GM18873 (cell line): ENCODE results near the gene GUCY2D.

Experiments used
- ATAC-seq: cut with Tn5 transposase; IDR thresholded peaks from one replicate; pipeline ENCODE4 v1.9.1; 2021; ENCODE audit warnings: mild to moderate bottlenecking, moderate library complexity, moderate number of reproducible peaks; ENCODE audit not compliant: unreplicated experiment, low FRiP score

GUCY2D gene

DNA sequence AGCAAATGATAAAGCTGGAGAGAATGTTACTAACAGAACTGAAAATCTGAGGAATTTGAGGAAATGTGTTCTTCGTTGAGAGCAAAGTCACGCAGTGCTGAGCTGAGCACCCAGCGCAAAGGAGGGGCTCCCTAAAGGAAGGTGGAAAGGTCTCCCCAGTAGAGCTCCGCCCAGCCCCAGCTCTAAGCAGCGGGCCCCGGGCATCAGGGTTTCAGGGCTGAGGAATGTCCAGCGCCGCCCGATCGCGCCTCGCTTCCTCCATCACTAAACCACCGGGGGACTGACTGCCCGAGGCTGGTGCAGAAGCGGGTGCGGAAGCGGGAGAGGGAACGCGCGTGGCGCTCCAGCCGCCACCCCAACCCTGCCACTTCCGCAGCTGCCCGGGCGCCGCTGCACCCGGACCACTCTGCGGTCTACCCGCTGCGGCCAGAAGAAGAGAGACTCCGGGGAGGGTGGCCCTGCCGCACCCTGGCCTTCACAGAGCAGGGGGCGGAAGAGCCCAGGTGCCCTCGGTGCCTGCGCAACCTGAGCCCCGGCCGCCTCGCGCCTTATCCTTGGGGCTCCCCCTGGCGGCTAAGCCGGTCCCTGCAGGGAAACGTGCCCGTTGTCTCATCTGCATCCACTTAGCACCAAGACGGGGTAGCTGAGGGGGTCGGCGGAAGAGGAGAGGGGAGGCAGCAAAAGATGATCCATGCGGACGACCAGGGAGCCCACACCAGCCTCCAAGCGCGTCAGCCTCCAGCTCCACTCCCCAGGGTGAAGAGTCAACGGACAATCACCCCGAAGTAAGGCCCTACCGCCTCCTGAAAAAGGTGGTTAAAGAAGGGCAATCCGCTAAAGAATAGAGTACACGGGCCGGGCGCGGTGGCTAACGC lies 12.4 kb upstream of the GUCY2D start:
- ATAC-seq: peak; percentile 66

DNA sequence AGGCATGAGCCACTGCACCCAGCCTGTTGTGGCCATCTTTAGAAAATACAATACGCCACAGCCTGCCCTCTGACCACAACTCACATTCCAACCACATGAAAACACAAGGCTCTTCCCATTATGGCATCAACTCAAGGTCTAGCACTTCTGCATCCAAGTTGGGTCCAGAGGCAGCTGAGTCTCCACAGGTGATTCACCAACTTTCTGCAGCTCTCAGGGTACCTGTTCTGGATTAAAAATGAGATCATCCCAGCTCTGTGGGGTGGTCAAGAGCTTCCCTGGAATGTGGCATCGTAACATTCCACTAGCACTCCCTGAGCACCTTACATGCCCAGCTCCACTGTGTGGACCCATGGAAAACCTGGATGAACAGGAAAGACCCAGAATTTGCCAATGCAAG lies 9.9 kb upstream of the GUCY2D start:
- no peak for ATAC-seq

DNA sequence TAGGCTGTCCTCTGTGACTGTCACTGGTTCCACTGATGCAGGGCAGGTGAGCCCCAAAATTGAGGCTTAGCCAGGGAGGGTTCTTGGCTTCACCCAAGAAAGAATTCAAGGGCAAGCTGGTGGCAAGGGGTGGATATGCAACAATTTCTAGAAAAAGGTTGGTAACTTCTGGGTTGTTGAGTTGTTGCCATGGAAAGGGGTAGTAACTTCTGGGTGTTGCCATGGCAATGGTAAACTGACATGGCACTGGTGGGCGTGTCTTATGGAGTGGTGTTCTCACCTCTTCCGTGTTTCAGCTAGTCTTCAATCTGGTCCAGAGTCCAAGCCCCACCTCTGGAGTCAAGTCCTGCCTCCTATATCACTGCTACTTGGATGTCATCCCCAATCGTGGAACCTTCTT lies 9.5 kb upstream of the GUCY2D start:
- ATAC-seq: no peak

DNA sequence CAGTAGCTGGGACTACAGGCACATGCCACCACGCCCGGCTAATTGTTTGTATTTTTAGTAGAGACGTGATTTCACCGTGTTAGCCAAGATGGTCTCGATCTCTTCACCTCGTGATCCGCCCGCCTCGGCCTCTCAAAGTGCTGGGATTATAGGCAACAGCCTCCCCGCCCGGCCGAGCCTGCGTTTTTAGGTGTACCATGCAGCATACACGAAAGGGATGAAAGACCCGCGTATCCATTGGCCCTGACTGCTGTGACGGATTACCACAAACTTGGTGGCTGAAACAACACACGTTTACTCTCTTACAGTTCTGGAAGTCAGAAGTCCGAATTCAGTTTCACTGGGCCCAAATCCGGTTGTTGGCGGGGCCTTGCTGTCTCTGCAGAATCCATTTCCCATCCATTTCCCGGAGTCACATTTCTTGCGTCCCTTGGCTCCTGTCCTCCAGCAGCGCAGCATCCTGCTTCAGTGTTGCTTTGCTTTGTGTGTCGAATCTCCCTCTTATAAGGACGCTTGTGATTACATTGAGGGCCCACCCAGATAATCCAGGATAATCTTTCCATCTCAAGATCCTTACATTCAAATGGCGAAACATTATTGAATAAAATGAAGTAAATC lies 8.3 kb upstream of the GUCY2D start:
- ATAC-seq: no peak

DNA sequence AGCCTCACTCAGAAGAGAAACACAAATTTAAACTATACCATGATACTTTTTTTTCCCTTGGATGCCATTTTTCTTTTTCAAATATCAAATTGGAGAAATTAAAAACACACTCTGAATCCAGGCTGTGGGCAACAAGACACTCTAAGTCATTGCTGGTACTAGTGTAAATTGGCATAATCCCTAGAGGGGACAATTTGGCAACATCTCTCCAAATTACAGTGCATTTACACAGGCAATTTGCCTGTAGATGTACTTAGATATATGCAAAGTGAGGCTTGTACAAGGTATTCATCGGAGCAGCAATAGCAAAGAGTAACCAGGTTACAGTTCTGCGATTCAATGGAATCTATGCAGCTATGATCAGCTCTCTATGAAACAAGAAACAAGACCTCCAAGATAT lies 6.7 kb upstream of the GUCY2D start:
- ATAC-seq: no peak

DNA sequence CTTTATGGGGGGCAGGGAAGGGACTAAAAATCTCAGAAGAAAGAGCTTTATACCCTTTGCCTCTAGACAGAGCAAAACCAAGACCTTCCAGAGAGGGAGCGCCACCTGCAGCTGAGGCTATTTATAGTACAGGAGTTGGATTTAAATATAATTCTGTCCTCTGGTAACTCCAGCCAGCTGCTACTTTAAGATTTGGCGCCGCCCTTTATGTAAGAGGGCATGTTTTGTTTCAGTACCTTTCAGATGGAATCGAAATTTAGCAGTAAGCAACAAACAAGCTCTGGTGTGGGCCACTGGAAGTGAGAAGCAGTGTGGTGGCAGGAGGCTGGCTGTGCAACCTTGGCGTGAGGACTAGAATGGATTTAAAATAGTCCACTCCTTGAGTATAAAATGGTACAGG lies 5.2 kb upstream of the GUCY2D start:
- ATAC-seq: no peak

DNA sequence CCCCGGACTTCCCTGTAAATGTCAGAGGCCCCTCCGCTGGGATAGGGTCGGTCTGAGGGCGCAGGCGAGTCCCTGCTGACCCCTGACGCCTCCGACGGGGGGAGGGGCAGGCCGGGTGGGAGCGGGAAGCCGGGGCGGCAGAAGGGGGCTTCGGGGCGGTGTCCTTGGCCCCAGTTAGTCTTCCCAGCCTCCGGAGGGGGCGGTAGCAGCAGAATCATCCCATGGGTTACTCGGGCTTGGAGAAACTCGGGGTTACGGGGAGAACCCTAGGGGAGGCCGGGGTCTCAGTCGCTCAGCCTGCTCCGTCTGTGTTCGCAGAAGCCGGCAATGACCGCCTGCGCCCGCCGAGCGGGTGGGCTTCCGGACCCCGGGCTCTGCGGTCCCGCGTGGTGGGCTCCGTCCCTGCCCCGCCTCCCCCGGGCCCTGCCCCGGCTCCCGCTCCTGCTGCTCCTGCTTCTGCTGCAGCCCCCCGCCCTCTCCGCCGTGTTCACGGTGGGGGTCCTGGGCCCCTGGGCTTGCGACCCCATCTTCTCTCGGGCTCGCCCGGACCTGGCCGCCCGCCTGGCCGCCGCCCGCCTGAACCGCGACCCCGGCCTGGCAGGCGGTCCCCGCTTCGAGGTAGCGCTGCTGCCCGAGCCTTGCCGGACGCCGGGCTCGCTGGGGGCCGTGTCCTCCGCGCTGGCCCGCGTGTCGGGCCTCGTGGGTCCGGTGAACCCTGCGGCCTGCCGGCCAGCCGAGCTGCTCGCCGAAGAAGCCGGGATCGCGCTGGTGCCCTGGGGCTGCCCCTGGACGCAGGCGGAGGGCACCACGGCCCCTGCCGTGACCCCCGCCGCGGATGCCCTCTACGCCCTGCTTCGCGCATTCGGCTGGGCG lies 542 bp downstream of the GUCY2D start:
- ATAC-seq: no peak

DNA sequence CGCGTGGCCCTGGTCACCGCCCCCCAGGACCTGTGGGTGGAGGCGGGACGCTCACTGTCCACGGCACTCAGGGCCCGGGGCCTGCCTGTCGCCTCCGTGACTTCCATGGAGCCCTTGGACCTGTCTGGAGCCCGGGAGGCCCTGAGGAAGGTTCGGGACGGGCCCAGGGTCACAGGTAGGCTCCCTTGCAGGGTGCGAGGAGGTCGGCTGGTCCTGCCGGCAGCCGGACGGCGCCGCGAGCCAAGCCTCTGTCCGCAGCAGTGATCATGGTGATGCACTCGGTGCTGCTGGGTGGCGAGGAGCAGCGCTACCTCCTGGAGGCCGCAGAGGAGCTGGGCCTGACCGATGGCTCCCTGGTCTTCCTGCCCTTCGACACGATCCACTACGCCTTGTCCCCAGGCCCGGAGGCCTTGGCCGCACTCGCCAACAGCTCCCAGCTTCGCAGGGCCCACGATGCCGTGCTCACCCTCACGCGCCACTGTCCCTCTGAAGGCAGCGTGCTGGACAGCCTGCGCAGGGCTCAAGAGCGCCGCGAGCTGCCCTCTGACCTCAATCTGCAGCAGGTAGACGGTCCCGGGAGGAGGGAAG lies 1.3 kb downstream of the GUCY2D start:
- no peak for ATAC-seq

DNA sequence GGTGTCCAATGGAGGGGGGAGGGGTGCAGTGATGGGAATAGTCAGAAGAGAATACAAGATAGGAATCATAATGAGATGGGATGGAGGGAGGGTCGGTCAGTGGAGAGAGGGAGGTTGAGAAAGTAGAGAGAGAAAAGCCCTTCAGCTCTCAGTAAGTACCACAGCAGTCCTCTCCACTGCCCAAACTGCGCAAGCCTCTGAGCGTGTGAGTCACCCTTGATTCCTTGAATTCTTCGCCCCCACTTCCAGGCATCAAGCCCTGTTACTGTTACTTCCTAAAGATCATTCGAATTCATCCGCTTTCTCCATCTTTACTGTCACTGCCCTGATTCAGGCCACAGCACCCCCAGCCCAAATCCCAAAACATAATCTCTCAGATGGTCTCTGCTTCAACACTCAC lies 2.5 kb downstream of the GUCY2D start:
- ATAC-seq: no peak

DNA sequence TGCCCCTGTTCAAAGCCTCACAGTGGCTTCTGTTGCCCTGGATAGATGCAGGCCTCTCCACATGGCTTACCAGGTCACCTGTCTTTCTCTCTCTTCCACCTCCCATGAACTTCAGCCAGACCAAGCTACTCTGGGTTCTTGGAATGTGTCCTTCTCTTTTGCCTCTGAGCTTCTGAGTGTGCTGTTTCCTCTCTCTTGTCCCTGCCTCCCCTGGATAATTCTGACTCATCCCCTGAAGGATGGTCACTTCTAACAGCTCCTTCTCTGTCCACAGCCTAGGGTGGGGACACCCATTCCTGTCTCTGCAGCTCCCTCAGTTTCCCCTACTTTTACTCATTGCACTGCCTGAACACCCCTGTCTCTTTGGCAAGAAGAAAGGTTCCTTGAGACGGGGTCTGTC lies 2.9 kb downstream of the GUCY2D start:
- no peak for ATAC-seq

DNA sequence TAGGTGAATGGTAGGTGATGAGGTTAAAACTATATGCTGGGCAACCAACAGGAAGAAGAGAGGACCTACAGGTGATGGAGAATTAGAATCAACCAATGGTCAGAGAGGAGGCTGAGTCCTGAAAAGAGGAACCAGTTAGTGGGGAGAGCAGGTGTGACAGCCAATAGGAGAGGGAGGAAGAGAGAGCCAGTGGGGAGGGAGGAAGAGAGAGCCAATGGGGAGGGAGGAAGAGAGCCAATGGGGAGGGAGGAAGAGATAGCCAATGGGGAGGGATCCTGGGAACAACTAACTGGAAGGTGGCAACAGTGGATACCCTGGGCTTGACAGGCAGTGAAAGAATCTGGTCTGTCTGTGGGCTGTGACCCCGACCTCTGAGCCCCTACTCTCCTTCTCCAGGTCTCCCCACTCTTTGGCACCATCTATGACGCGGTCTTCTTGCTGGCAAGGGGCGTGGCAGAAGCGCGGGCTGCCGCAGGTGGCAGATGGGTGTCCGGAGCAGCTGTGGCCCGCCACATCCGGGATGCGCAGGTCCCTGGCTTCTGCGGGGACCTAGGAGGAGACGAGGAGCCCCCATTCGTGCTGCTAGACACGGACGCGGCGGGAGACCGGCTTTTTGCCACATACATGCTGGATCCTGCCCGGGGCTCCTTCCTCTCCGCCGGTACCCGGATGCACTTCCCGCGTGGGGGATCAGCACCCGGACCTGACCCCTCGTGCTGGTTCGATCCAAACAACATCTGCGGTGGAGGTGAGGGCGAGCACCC lies 3.7 kb downstream of the GUCY2D start:
- no peak for ATAC-seq

DNA sequence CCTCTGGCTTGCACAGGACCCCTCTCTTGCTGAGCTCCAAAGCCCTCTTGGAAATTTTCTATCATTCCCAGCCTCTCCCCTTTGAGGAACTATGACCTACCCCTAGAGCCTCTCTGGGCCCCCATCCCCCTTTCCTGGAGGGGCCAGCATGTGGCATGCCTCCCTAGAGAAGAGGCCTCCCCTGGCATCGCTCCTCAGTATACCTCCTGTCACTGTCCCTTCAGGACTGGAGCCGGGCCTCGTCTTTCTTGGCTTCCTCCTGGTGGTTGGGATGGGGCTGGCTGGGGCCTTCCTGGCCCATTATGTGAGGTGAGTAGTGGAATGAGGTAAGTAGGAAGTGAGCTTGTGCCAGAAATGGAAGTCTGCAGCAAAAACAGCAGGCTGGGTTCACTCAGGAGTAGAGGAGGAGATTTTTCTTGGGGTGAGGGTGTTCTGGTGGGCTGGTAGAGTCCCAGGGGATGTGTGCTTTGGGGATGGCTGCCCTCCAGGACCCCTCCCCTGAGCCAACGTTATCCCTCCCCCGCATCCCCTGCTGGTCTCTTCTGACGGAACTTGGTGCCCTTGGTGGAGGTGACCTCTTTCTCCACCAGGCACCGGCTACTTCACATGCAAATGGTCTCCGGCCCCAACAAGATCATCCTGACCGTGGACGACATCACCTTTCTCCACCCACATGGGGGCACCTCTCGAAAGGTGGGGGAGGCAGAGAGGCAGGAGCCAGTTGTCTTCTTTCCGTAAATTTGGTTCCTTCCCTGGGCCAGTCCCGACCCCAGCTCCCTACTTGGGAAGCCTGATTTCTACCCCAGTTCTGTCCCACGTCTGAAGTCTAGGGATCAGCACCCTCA lies 4.6 kb downstream of the GUCY2D start:
- no peak for ATAC-seq

DNA sequence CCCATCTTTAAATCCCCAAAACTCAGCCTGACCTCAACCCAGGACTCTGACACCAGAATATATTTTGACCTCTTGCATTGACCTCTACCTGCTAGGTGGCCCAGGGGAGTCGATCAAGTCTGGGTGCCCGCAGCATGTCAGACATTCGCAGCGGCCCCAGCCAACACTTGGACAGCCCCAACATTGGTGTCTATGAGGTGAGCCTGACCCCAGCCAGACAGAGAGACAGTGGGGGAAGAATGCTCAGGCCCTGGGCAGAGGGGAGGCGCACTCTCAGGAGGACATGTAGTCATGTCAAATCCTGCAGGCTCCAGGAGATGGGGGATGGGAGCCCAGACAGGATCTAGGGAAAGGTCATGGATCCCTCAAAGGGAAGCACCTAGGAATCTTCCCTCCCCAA lies 5.4 kb downstream of the GUCY2D start:
- no peak for ATAC-seq

DNA sequence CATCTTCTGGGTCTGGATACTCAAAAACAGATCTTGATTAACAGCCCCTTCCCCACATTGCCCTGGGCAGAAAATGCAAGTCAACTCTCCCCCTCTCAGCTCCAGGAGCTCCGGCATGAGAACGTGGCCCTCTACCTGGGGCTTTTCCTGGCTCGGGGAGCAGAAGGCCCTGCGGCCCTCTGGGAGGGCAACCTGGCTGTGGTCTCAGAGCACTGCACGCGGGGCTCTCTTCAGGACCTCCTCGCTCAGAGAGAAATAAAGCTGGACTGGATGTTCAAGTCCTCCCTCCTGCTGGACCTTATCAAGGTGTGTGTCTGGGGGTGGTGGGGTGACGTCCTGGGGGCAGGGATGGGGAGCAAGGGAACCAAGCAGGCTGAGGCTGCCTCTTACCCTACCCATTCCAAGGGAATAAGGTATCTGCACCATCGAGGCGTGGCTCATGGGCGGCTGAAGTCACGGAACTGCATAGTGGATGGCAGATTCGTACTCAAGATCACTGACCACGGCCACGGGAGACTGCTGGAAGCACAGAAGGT lies 9.7 kb downstream of the GUCY2D start:
- no peak for ATAC-seq

DNA sequence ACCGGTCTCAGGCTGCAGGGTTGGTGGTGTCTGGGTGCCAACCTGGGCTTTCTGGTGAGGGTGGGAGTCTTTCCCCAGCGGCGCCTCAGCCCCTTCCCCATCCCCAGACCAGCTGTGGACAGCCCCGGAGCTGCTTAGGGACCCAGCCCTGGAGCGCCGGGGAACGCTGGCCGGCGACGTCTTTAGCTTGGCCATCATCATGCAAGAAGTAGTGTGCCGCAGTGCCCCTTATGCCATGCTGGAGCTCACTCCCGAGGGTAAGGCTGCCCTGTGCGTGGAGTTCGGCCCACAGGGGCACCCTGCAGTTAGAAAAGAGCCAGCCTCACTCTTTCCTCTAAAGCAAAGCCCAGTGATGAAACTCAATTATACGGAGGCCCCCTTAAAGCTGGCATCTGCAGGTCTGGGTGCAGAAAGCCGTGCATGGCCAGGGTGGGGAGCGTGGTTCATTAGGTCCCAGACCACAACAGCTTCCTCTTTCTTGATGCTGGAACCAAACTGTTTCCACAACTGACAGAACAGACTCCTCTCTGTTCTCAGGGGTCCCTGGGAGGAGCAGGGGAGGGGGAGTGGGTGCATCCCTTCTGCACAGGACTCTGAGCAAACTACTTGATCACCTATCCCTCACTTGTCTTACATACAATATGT lies 10.7 kb downstream of the GUCY2D start:
- no peak for ATAC-seq

DNA sequence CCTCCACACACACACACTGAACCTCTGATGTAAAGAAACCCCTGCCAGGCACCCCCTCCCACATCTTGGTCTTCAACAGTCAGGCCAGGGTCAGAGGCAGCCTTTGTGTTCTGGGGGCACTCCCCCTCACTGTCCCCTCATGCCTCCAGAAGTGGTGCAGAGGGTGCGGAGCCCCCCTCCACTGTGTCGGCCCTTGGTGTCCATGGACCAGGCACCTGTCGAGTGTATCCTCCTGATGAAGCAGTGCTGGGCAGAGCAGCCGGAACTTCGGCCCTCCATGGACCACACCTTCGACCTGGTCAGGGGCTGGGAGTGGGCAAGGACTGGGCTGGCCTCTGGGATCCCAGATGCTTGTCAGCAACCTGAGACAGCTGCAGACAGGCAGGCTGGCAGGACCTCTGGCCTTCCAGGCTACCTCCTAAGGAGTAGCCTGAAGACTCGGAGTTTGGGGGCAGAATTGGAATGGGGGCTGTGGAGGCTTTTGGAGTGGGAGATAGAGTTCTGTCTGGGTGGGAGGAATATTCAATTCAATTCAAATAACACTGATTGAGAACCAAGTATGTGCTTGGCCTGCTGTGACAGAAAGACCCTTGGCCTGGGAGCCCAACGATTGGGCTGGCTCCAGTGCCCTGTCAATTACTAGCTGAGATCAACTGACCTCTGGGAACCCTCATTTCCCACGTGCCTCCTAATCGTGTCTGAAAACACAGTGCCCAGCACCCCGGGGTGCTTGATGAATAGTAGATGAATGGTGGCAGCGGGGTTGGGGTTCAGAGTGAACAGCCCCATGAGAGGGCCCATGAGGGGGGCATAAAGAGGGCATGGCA lies 11.5 kb downstream of the GUCY2D start:
- no peak for ATAC-seq

DNA sequence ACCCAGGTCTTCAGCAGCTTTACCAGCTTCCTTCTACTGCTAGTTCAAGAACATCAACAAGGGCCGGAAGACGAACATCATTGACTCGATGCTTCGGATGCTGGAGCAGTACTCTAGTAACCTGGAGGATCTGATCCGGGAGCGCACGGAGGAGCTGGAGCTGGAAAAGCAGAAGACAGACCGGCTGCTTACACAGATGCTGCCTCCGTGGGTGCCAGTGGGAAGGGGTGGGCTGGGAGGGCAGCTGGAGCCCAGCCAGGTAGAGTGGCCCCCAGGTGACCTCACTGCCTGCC lies 12.1 kb downstream of the GUCY2D start:
- no peak for ATAC-seq
